ENCODE measurements around the gene PROK1.

GRCh38 chr1:110433213-110433612 lies 17.7 kb upstream of the PROK1 start:
- no peak for TF ChIP-seq CTCF (conservative IDR thresholded peaks at IDR 0.05; ENCODE audit: low read depth, low read length)
- no peak for TF ChIP-seq EZH2phosphoT487 (IDR thresholded peaks at IDR 0.05; ENCODE audit: borderline replicate concordance, low read length)
- no peak for TF ChIP-seq EZH2 (IDR thresholded peaks at IDR 0.05; ENCODE audit: low read length, unreplicated experiment)
